HG03060 (cell line): ENCODE data around the gene SEMA3F.
"Not testable (repeated sequence)": the region's sequence is repeated elsewhere in the genome, so short reads cannot be mapped to it uniquely, and the experiment has no call there.

Experiments
- ATAC-seq: cut with Tn5 transposase; IDR thresholded peaks from one replicate; pipeline ENCODE4 v1.9.1; 2021; ENCODE audit warnings: low read depth, moderate number of reproducible peaks; ENCODE audit not compliant: unreplicated experiment

SEMA3F gene

GRCh38 chr3:50227390-50228183 lies 72.5 kb downstream of the SEMA3F start:
- peak; percentile 48 for ATAC-seq

GRCh38 chr3:50228184-50228763 lies 73.2 kb downstream of the SEMA3F start:
- ATAC-seq, result not testable (repeated sequence)

- no peak for ATAC-seq
Measured at GRCh38 chr3:50229490-50229889, 74.4 kb downstream of the SEMA3F start.

- ATAC-seq, result no peak
Measured at GRCh38 chr3:50230104-50230793, 75.1 kb downstream of the SEMA3F start.

- ATAC-seq, result no peak
Measured at GRCh38 chr3:50230794-50231125, 75.6 kb downstream of the SEMA3F start.

GRCh38 chr3:50231581-50231980 lies 76.5 kb downstream of the SEMA3F start:
- ATAC-seq, result no peak

- ATAC-seq, result no peak
Measured at GRCh38 chr3:50232303-50232702, 77.2 kb downstream of the SEMA3F start.

GRCh38 chr3:50233176-50233575 lies 78.1 kb downstream of the SEMA3F start:
- no peak for ATAC-seq

- ATAC-seq, result peak; percentile 91
Measured at GRCh38 chr3:50235716-50236483, 80.8 kb downstream of the SEMA3F start, which contains the start of gene GNAI2. Gene GNAI2, plus strand, starts transcription at chr3:50236204. Its CDS starts 132 bp downstream, at chr3:50236336.

GRCh38 chr3:50236484-50237132 lies 81.5 kb downstream of the SEMA3F start:
- ATAC-seq, result no peak

GRCh38 chr3:50237133-50237651 lies 82.1 kb downstream of the SEMA3F start:
- ATAC-seq, result no peak

- ATAC-seq, result peak; percentile 24
Measured at GRCh38 chr3:50237754-50238548, 82.8 kb downstream of the SEMA3F start.

GRCh38 chr3:50238549-50239026 lies 83.5 kb downstream of the SEMA3F start:
- no peak for ATAC-seq
